IPS-18c (cell line): ENCODE data around the gene OR51E1.
A peak's percentile ranks its signal among the peaks of the same experiment; 100 is the strongest.

Experiments used
- H3K4me3 ChIP-seq: 2 replicates; pipeline ENCODE4 v1.7.0; 2013; ENCODE audit warnings: low read depth, mild to moderate bottlenecking, low read length, moderate library complexity; ENCODE audit not compliant: insufficient read depth
- H3K9me3 ChIP-seq: one replicate; pipeline ENCODE4 v1.6.1; 2013; ENCODE audit warnings: mild to moderate bottlenecking, low read length, moderate library complexity; ENCODE audit not compliant: control insufficient read depth, insufficient read depth

OR51E1 gene, protein sequence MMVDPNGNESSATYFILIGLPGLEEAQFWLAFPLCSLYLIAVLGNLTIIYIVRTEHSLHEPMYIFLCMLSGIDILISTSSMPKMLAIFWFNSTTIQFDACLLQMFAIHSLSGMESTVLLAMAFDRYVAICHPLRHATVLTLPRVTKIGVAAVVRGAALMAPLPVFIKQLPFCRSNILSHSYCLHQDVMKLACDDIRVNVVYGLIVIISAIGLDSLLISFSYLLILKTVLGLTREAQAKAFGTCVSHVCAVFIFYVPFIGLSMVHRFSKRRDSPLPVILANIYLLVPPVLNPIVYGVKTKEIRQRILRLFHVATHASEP

DNA sequence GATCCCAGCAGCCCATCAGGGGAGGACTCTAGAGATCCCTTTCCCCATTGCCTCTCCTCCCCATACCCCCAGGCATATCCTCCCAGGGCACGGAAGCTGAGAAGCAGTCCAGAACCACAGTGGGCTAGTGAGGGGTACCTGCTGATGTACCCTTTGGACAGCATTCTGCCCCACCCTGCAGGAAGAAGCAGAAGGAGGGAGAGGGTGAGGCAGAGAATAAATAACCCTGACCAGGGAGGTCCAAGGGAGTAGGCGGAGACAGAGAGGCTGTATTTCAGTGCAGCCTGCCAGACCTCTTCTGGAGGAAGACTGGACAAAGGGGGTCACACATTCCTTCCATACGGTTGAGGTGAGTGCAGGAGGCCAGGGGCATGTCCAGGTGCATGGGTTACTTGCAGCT is at the start of gene OR51E1:
OR51E1 (plus strand) TSS at position 301 of the 400 bp plus-strand sequence. CDS start 8,545 bp downstream, outside the sequence.
- H3K9me3 ChIP-seq = peaks cover 2% of the 10 kb centered on the region
- H3K4me3 ChIP-seq = no peak within 1 kb of the TSS

GRCh38 chr11:4605057-4605456 is 38.7 kb upstream of the OR51E1 start:
- H3K4me3 ChIP-seq = no peak overlapping the region

DNA sequence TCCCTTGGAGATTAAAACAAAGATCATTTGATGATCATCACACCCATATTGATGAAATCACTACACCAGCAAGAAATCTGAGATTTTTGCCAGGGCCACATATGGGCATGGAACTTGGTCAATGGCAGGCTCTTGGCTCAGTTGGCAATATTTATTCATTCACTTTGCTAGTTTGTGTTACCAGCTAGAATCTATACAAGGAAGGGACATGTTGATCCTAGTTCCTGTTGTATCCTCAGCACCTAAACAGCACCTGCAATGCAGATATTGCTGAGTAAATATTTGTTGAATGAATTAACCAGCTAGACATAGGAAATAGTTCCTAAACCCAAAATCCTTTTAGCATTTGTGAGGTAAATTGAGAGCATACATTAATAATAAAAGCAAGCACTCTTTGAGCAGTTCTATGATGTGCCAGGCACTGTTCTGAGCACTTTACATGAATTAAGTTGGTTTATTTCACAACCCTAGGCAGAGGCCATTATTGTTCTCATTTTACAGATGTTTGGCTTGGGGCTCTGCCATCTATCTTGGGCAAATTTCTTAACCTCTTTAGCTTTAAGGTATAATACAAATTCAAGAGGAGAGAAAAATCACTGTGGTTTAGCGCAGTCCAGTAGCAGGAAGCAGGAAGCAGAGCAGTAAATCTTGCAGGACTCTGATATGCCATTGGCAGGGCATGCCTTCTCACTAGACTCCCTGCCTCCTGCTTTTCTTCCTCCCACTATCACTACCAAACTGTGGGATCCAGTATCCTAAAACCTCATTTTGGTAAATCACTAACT is 37.4 kb upstream of the OR51E1 start:
- no peaks in the 10 kb centered on the region for H3K9me3 ChIP-seq
- H3K4me3 ChIP-seq = no peak overlapping the region

More at GRCh38 chr11:4605057-4605456, 38.7 kb upstream of the OR51E1 start:
- H3K9me3 ChIP-seq = no peaks in the 10 kb centered on the region

GRCh38 chr11:4607096-4607495 is 36.7 kb upstream of the OR51E1 start:
- no peaks in the 10 kb centered on the region for H3K9me3 ChIP-seq
- H3K4me3 ChIP-seq = peak overlapping the region; percentile 68

- Histone ChIP-seq H3K9me3 (no peaks in the 10 kb centered on the region), H3K4me3 (peak within 1 kb of the TSS; percentile 68)
These were observed 35.8 kb upstream of the OR51E1 start, which contains the start of gene TRIM68 for GRCh38 chr11:4607781-4608666. TRIM68 (minus strand) TSS chr11:4608231; CDS start chr11:4605504, 2,727 bp downstream.

DNA sequence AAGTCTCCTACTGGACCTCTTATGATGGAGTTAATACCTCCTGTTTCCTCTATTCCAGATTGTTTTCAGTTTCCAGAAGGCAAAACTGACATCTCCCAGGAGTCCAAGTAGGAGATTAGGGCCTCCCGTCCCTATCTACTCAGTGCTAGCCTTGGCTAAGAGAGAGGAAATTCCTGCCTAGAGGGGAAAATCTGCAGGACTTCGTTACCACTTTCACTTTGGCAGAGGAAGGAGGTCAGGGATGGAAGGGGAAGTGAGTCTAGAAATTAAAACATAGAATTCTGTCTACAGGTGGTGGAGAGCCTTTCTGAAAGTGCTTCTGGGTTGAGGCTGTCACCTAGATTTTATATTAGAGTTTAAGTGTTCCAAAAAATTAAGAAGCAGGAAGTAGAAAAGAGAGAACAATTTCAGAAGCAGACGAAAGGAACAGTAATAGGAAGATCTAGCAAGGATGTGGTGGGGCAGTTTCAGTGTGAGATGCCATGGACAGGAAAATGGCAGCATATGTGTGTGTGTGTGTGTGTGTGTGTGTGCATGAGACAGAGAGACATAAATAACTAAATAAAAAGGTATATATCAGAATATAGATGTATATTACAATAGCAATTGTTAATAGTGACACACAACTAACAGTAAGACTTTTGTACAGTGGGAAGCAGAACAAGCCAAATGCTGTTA is 33.4 kb upstream of the OR51E1 start:
- no peak overlapping the region for H3K4me3 ChIP-seq
- no peaks in the 10 kb centered on the region for H3K9me3 ChIP-seq

- no peak overlapping the region for H3K4me3 ChIP-seq
- no peaks in the 10 kb centered on the region for H3K9me3 ChIP-seq
These were observed 31.8 kb upstream of the OR51E1 start for GRCh38 chr11:4611986-4612385.

GRCh38 chr11:4615856-4616444 is 27.8 kb upstream of the OR51E1 start:
- no peak overlapping the region for H3K4me3 ChIP-seq
- no peaks in the 10 kb centered on the region for H3K9me3 ChIP-seq

DNA sequence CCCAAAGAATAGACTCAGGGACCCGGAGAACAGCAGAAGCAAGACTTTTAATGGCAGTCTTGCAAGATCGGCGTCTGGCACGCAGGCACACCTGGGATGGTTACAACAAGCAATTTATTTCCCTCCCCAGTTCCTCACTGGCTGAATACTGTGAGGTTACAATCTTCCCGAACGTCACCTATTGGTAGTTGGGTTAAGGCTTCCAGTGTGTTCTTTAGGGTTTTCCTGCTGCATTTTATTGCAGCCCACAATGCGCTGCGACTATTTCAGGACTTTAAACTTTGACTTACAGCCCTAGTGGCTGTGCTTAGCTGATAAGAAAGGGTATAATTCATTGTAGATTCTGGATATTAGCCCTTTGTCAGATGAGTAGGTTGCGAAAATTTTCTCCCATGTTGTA is 24.3 kb upstream of the OR51E1 start:
- H3K4me3 ChIP-seq = no peak overlapping the region
- no peaks in the 10 kb centered on the region for H3K9me3 ChIP-seq

- Histone ChIP-seq H3K9me3 (no peaks in the 10 kb centered on the region), H3K4me3 (no peak overlapping the region)
These were observed 17.3 kb upstream of the OR51E1 start for GRCh38 chr11:4626207-4627099.

DNA sequence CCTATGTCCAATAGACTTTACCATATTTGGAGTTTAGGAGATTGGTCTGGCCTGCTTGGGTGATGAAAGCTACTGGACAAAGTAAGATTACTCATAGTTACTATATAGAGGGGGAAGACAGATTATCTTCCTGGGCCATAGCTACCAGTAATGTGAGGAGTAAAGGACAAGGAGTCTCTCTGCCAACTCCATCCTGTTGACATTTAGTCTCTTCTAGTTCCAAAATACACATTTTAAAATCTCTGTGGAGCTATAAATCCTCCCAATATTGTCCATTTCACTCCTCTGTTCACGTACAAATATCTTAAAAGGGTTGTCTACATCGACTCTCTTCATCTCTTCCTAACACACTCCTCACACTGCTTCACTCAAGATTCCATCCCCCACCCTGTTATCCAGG is 7.6 kb upstream of the OR51E1 start:
- no peak overlapping the region for H3K4me3 ChIP-seq
- no peaks in the 10 kb centered on the region for H3K9me3 ChIP-seq

- Histone ChIP-seq H3K9me3 (no peaks in the 10 kb centered on the region), H3K4me3 (no peak within 1 kb of the TSS)
These were observed 6.7 kb upstream of the OR51E1 start, which contains the start of gene OR51D1 for GRCh38 chr11:4636962-4637661. OR51D1 (plus strand) TSS chr11:4637477; CDS start chr11:4639791, 2,314 bp downstream.

GRCh38 chr11:4637662-4638047 is 6.1 kb upstream of the OR51E1 start:
- no peaks in the 10 kb centered on the region for H3K9me3 ChIP-seq
- no peak overlapping the region for H3K4me3 ChIP-seq

GRCh38 chr11:4639931-4640330 is 3.9 kb upstream of the OR51E1 start:
- H3K4me3 ChIP-seq = no peak overlapping the region
- no peaks in the 10 kb centered on the region for H3K9me3 ChIP-seq

GRCh38 chr11:4641501-4641900 is 2.3 kb upstream of the OR51E1 start:
- no peak overlapping the region for H3K4me3 ChIP-seq

More at GRCh38 chr11:4641501-4641900, 2.3 kb upstream of the OR51E1 start:
- H3K9me3 ChIP-seq = no peaks in the 10 kb centered on the region
